Endodermal cell (in vitro differentiated cells): ENCODE measurements around the gene ARPC1B. TPM values are rescaled to one million over a fixed set of nuclear protein-coding genes. Genes with fewer than 3 reads are reported as not detected.

Source experiments
- DNase-seq: peaks from one replicate; pipeline ENCODE4 v3.0.0-alpha.2; 2017
- H3K27ac ChIP-seq: 2 replicates; pipeline ENCODE4 v1.5.1; 2013; ENCODE audit warnings: mild to moderate bottlenecking, low read depth, low read length, moderate library complexity
- H3K27me3 ChIP-seq: 2 replicates; pipeline ENCODE4 v1.6.1; 2013; ENCODE audit warnings: mild to moderate bottlenecking, low read length, moderate library complexity; ENCODE audit not compliant: insufficient read depth, control insufficient read depth, poor library complexity, severe bottlenecking
- H3K36me3 ChIP-seq: 2 replicates; pipeline ENCODE4 v1.7.0; 2013; ENCODE audit warnings: mild to moderate bottlenecking, low read length, moderate library complexity; ENCODE audit not compliant: control insufficient read depth, insufficient read depth
- H3K4me1 ChIP-seq: one replicate; pipeline ENCODE4 v1.7.0; 2013; ENCODE audit warnings: low read length; ENCODE audit not compliant: control insufficient read depth, insufficient read depth
- H3K4me3 ChIP-seq: 2 replicates; pipeline ENCODE4 v1.5.1; 2013; ENCODE audit warnings: mild to moderate bottlenecking, low read length, moderate library complexity
- H3K9ac ChIP-seq: 2 replicates; pipeline ENCODE4 v1.6.1; 2013; ENCODE audit warnings: mild to moderate bottlenecking, low read length, moderate library complexity; ENCODE audit not compliant: poor library complexity, severe bottlenecking; ENCODE audit errors: extremely low read depth
- H3K9me3 ChIP-seq: 2 replicates; pipeline ENCODE4 v1.6.1; 2013; ENCODE audit warnings: mild to moderate bottlenecking, low read length, moderate library complexity; ENCODE audit not compliant: control insufficient read depth
- H3K27ac Mint-ChIP-seq: 2 replicates; pipeline ENCODE4 v1.8.0; 2020; ENCODE audit warnings: mixed read lengths
- H3K27me3 Mint-ChIP-seq: 2 replicates; pipeline ENCODE4 v1.8.0; 2021; ENCODE audit warnings: mild to moderate bottlenecking, mixed read lengths; ENCODE audit not compliant: insufficient read depth
- H3K36me3 Mint-ChIP-seq: 2 replicates; pipeline ENCODE4 v1.8.0; 2020; ENCODE audit warnings: low read depth, mixed read lengths
- H3K4me1 Mint-ChIP-seq: 2 replicates; pipeline ENCODE4 v1.8.0; 2020; ENCODE audit warnings: mixed read lengths
- H3K4me3 Mint-ChIP-seq: 2 replicates; pipeline ENCODE4 v1.8.0; 2020; ENCODE audit warnings: mild to moderate bottlenecking, moderate library complexity, mixed read lengths
- H3K9me3 Mint-ChIP-seq: 2 replicates; pipeline ENCODE4 v1.8.0; 2020; ENCODE audit warnings: mild to moderate bottlenecking, mixed read lengths
- WGBS, 2 experiments: methylation state at CpG; one replicate each; pipeline versions ENCODE4 v1.1.5 to v1.1.7; 2013; ENCODE audit warnings: missing lambda C conversion rate in 2 of 2, mixed read lengths in 1 of 2; ENCODE audit not compliant: insufficient coverage in 1 of 2, insufficient read length in 1 of 2; 5-methylcytosine and 5-hydroxymethylcytosine counted together
- total RNA-seq, 2 donors: library from RNA; stranded (reverse); fragmentation: NEBNext Ultra II Directional in 1 of 2; extraction: Animal tissue kit (Norgen Biotek cat#: 25700) in 1 of 2; gene quantifications; 2 replicates in 1 of 2; 3 replicates in 1 of 2; pipeline ENCODE4 v1.2.1, GENCODE V29; 2021
- TF ChIP-seq, protein P1 (sequence below): fragments of 200-600 bp; sonication (generic); conservative IDR thresholded peaks from 2 replicates; pipeline ENCODE4 v1.5.0; 2021; ENCODE audit warnings: antibody characterized with exemption, mild to moderate bottlenecking

Gene ARPC1B
- total RNA-seq, 2 donors from 2014 or later: 53.3 to 73.9 TPM

- Histone ChIP-seq H3K4me1 (no peaks in the 10 kb centered on the region), H3K4me3 (no peak overlapping the region), H3K27ac (no peak overlapping the region), H3K36me3 (peaks cover 72% of the 10 kb centered on the region), H3K27me3 (no peaks in the 10 kb centered on the region), H3K9me3 (no peaks in the 10 kb centered on the region), H3K9ac (no peak overlapping the region)
- H3K36me3 Mint-ChIP-seq: peaks cover 78% of the 10 kb centered on the region
- H3K27ac Mint-ChIP-seq: no peak overlapping the region
- H3K4me3 Mint-ChIP-seq: no peak overlapping the region
- H3K27me3 Mint-ChIP-seq: no peaks in the 10 kb centered on the region
- no peaks in the 10 kb centered on the region for H3K9me3 Mint-ChIP-seq
- H3K4me1 Mint-ChIP-seq: no peaks in the 10 kb centered on the region
- WGBS, 2 experiments: 89 to 94% methylated on average over 4 to 5 of the region's 5 CpGs
- no peak for DNase-seq
- TF ChIP-seq, protein P1, sequence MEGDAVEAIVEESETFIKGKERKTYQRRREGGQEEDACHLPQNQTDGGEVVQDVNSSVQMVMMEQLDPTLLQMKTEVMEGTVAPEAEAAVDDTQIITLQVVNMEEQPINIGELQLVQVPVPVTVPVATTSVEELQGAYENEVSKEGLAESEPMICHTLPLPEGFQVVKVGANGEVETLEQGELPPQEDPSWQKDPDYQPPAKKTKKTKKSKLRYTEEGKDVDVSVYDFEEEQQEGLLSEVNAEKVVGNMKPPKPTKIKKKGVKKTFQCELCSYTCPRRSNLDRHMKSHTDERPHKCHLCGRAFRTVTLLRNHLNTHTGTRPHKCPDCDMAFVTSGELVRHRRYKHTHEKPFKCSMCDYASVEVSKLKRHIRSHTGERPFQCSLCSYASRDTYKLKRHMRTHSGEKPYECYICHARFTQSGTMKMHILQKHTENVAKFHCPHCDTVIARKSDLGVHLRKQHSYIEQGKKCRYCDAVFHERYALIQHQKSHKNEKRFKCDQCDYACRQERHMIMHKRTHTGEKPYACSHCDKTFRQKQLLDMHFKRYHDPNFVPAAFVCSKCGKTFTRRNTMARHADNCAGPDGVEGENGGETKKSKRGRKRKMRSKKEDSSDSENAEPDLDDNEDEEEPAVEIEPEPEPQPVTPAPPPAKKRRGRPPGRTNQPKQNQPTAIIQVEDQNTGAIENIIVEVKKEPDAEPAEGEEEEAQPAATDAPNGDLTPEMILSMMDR: no peak
These were observed 48.1 kb downstream of the ARPC1B start for GRCh38 chr7:99422625-99423024.

DNA sequence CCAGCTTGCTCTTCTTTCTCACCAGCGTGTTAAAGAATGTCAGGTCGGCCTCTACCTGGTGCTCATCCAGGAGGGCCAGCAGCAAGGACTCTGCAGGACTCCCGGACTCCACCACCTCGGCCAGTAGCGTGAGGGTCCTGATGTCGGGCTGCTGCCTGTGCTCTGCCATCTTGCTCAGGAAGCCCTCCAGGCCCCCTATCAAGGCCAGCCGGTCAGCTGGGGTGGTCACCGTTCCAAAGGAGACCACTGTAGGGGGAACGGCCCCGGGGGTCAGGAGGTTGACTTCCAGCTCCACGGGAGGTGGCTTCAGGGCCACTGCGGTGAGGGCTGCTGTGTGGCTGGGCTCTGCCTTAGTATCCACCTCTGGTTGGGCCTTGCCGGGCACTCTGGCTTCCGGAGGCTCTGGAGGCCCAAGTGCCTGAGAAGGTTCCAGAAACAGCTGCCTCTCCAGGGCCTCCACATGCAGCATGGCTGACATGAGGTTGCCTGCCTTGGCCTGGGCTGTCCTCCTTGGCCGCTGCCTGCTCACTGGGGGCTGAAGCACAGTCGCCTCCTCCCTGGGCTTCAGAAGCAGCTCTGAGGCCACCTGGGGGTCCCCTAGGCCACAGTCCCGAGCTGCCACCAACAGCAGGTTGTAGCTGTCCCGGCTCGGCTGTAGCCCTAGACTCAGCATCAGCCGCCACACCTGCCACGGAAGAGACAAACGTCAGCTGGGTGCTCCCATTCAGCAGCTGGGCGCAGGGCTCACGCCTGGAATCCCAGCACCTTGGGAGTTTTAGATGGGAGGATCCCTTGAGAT, 50.6 kb downstream of the ARPC1B start:
- no peak overlapping the region for H3K9ac ChIP-seq
- no peak overlapping the region for H3K27ac ChIP-seq
- DNase-seq: no peak
- TF ChIP-seq, protein P1: no peak
- peaks cover 66% of the 10 kb centered on the region for H3K36me3 ChIP-seq
- Mint-ChIP-seq H3K4me1 (no peaks in the 10 kb centered on the region), H3K27ac (no peak overlapping the region), H3K4me3 (no peak overlapping the region), H3K36me3 (peaks cover 75% of the 10 kb centered on the region), H3K27me3 (no peaks in the 10 kb centered on the region), H3K9me3 (peaks cover 2% of the 10 kb centered on the region)
- WGBS, 2 experiments: 94 to 97% methylated on average over 13 to 24 of the region's 24 CpGs
- no peak overlapping the region for H3K4me3 ChIP-seq
- H3K9me3 ChIP-seq: no peaks in the 10 kb centered on the region
- H3K27me3 ChIP-seq: no peaks in the 10 kb centered on the region
- H3K4me1 ChIP-seq: no peaks in the 10 kb centered on the region

DNA sequence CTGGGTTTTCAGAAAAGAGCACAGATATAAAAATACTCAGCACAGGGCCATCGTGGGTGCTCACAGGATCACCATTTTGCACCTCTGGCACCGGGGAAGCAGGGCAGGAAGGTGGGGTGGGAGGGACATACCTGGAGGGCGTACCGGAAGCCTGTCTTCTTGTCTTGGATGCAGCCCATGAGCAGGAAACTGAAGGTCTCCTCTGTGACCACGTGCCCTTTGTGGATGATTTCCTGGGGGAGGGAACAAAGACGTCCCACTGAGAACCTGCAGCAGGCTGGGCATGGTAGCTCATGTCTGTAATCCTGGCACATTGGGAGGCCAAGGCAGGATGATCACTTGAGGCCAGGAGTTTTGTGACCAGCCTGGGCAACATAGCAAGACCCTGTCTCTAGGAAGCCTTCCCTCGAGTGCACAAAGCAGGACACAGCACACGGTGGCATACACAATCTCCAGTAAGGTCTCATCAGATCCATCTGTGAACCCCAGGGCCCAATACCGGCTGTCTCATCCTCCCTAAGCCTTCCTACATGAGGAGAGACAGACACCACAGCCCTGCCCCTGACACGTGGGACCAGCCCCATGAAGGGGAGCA, 54.5 kb downstream of the ARPC1B start:
- DNase-seq: no peak
- H3K36me3 ChIP-seq: peaks cover 60% of the 10 kb centered on the region
- WGBS, 2 experiments: 93% methylated on average over 8 to 10 of the region's 10 CpGs

More for the DNA sequence above, 54.5 kb downstream of the ARPC1B start:
- H3K4me1 ChIP-seq: peaks cover 8% of the 10 kb centered on the region
- TF ChIP-seq, protein P1: no peak
- H3K9me3 ChIP-seq: no peaks in the 10 kb centered on the region
- no peak overlapping the region for H3K27ac ChIP-seq
- Mint-ChIP-seq H3K27me3 (no peaks in the 10 kb centered on the region), H3K36me3 (peaks cover 75% of the 10 kb centered on the region), H3K4me3 (no peak overlapping the region), H3K9me3 (peaks cover 2% of the 10 kb centered on the region), H3K4me1 (peaks cover 10% of the 10 kb centered on the region), H3K27ac (no peak overlapping the region)
- no peaks in the 10 kb centered on the region for H3K27me3 ChIP-seq
- no peak overlapping the region for H3K4me3 ChIP-seq
- no peak overlapping the region for H3K9ac ChIP-seq
